ENCODE results near the gene HEXIM1. TPM values are rescaled to one million over a fixed set of nuclear protein-coding genes. Genes with fewer than 3 reads are reported as not detected.

HEXIM1 gene
- 25.1 TPM for polyA plus RNA-seq (2013, experiment 1 of 2; ENCODE audit: insufficient read length)
- 21.8 TPM for polyA plus RNA-seq (2013, experiment 2 of 2; ENCODE audit: insufficient read length)

DNA sequence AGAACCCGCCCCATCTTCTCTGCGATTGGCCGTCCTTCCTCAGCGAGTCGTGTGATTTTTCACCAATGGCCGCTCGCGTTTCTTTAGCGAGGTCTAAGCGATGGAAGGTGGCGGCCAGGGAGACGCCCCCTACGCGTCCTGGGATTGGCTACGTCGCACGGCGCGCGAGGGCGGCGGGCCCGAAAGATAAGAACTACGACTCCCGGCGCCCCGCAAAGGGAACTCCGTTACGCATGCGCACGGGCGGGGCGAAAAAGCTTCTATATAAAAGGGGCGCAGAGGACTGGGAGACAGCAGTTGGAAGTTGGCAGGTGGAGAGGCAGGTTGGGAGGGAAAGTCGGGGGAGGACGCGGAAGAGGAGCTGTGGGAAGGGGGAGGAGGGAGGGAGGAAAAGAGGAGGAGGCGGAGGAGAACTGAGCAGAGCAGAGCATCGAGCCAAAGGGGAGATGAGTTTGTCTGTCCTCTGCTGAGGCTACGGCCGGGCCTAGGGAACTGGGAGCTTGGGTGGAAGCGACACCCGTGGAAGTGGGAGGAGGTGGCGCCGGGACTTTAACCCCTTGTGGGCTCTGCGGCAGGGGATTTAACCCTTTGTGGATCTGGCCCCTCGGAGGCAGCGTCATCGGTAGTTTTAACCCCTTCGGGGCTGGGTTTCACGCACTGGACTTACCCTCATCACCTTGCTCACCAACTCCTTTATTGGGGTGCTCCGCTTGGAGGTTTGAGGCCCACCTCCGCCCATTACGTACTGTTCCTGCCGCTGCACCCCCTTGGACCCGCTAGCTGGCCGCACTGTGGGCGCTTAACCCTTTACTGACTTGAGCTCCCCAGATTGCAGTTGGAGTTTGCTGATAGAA is at the start of gene HEXIM1:
Gene HEXIM1 (plus strand): TSS at position 293 of the 854 bp plus-strand sequence. CDS start 716 bp downstream, outside the sequence.
- DNase-seq: peak; percentile 100

- DNase-seq: peak; percentile 74
Measured at GRCh38 chr17:45098869-45099616, 49.2 kb upstream of the HEXIM1 start.

DNA sequence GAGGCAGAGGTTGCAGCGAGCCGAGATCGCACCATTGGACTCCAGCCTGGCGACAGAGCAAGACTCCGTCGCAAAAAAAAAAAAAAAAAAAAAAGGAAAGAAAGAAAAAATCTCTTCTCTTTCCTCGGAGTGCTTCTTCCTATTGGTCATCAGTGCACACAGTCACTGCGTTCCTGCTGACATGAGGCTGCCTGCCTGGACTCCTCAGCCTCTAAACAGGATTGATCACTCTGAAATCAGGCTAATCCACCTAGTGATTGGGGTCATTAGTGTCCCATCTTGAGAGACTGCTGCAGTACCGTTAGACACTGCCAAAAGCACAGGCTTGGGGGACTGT is 46.8 kb upstream of the HEXIM1 start:
- no peak for DNase-seq

DNA sequence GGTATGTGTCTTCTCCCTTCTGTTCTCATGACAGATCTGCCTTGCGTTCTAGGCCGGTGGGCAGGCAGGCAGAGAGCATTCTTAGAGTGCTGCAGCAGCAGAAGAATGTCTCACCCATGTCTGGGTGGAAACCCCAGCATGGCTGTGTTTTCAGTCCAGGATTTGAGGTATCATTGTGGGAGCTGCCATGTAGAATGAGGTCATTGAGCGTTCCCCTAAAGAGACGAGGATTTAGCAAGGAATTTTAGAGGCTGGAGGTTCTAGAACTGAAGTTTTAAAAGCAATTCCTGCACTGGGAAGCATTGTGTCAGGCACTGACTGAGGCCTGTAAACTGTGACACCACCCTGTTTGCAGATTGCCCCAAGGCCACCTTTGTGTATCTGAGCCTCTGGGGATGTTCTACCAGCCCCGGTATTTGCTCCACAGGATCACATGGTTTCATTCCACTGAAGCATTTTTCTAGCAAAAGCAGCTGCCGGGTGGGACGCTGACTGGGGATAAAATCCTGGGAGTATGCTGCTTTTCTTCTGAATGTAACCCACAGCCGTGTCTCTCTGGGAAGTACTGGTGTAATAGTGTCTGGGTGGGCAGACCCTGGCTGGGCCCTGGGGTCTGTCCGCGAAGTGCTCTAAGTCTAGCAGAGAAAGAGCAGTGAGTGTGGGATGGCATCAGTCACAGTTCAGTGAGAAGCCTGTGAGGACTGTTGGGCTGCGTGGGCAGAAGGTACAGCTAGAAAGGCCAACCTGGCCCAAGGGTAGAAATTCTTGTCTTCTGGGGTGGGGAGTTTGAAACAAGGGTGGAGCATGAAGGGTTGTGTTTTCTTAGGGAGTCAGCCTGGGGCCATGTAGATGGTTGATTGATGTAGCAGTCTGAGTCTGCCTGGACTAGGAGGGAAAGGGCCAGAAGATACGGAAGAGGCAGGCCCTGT is 46.1 kb upstream of the HEXIM1 start:
- DNase-seq: no peak

DNA sequence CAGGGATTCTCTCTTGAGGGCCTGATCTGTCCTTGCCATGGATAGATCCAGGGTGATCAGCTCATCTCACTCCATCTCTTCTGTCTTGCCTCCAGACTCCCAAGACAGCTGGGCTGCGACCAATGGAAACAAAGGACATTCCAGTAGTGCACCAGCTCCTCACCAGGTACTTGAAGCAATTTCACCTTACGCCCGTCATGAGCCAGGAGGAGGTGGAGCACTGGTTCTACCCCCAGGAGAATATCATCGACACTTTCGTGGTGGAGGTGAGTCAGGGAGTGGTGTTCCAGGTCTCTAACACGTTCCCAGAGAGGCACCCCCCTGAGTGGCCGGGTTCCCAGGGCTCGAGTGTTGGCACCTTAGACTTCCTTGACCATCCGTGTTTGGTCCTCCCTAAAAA is 45.4 kb upstream of the HEXIM1 start:
- DNase-seq: no peak

DNA sequence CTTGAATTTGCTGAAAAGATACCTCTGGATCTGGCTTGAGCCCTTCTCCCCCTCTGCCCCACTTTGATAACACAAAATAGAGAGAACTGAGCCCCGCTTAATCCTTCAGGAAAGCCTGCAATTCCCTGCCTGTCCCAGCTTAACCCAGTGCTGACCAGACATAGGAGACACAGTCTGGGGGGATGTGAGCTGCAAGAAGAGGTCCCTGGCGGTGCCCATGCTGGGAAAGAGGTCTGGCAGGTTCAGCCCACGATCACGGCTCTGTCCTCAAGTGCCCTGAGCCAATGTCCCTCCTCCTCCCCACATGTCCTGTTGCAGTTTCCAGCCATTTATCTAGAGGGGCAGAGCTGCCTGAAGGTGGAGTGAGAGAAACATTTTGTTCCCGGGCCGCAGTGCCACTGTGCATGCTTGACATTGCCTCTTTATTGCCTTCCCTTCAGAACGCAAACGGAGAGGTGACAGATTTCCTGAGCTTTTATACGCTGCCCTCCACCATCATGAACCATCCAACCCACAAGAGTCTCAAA is 44.9 kb upstream of the HEXIM1 start:
- DNase-seq: no peak

DNA sequence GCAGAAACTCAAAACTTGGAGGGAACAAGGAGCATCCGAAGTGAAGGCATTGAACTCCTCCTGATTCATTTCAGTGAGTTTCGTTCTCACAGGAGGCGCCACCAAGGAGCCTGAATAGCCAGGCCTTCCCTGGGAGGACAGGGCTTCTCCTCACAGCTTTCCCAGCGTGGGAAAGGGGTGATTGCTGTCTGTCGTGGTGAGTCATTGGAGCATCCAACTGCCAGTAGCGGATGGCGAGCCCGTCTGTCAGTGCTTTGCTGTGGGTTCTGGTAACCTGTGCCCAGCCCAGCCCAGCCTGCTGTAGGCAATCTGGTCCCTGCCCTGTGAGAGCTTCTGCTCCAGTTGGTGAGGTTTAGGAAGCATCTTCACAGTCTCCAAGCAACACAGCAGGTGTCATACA is 44.2 kb upstream of the HEXIM1 start:
- no peak for DNase-seq

DNA sequence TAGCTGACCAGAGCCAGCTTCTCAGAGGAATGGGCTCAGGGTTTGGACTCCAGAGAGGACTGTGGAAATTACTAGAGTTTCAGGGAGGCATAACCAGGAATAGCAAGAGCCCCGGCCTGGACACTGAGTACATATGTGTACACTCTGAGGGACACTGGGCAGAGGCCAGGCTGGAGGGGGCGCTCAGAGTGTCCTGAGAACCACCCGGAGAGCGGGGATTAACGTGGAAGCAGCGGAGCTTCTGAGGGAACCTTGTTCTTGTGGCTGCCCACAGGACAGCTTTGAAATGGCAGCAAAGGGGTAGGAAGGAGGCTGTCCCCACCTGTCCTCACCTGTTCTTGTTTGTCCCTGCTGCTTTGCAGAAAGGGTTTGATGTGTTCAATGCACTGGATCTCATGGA is 43.8 kb upstream of the HEXIM1 start:
- no peak for DNase-seq

GRCh38 chr17:45104907-45105624 is 43.2 kb upstream of the HEXIM1 start:
- DNase-seq: no peak

DNA sequence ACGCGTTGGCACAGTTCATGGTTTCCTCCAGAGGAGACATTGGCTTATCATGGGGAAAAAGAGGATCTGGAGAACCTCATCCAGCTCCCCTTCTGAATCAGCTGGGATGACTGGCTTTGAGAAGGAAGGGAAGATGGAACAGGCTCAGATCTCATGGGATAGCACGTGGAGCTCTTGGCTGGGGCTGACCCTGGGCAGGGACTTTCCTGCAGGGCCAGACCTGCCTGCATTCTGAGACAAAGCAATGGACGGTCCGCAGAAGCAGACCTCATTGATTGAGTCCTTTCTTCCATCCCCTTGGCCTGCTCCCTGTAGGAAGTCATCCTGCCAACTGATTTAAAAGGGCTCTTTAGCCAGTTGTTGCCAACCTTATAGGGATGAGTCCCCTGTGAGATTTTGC is 42.2 kb upstream of the HEXIM1 start:
- no peak for DNase-seq

DNA sequence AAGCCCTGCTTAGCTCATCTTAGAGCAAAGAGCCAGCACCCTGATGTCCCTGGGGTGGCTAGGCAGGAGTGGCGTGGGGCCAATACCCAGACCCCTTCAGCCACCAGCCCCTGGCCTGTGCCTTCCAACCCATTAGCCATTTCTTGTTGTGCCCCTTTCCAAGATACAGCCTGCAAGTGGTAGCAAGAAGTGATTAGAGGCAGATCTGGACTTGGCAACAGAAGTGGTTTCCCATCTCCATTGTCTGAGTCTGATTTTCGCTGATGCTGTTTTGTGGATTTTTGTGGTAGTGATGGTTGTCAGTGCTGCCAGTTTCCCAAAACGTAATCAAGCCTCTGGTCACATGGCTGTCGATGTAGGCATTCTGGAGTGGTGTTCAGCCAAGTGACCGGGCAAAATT is 41.7 kb upstream of the HEXIM1 start:
- no peak for DNase-seq

GRCh38 chr17:45107293-45108010 is 40.8 kb upstream of the HEXIM1 start:
- no peak for DNase-seq

GRCh38 chr17:45108051-45108450 is 40.2 kb upstream of the HEXIM1 start:
- DNase-seq: no peak

- DNase-seq: no peak
Measured at GRCh38 chr17:45108595-45109521, 39.4 kb upstream of the HEXIM1 start.

- no peak for DNase-seq
Measured at GRCh38 chr17:45110676-45111611, 37.3 kb upstream of the HEXIM1 start.

GRCh38 chr17:45111850-45112249 is 36.4 kb upstream of the HEXIM1 start:
- no peak for DNase-seq

GRCh38 chr17:45112559-45113423 is 35.5 kb upstream of the HEXIM1 start:
- DNase-seq: no peak

GRCh38 chr17:45113424-45113754 is 34.9 kb upstream of the HEXIM1 start:
- DNase-seq: no peak

All from fibroblast of skin of back (primary cell).